Natural killer cell (primary cell): ENCODE measurements around the gene MAST4. TPM values are rescaled to one million over a fixed set of nuclear protein-coding genes. Genes with fewer than 3 reads are reported as not detected.

Experiments
- ATAC-seq, 3 donors: fragments of 150-1000 bp in 2 of 3; fragments of 200-7000 bp in 1 of 3; cut with Tn5 transposase; 1 replicate in 1 of 3; 2 replicates in 2 of 3; pipeline ENCODE4 v1.10.0; 2021; ENCODE audit warnings: mild to moderate bottlenecking in 2 of 3, moderate library complexity in 2 of 3
- DNase-seq, 2 donors: peaks; one replicate each; pipeline versions ENCODE4 v3.0.0 to v3.0.0-alpha.2; 2013 to 2021; ENCODE audit warnings: mixed read lengths in 1 of 2
- H3K27ac ChIP-seq: one replicate; pipeline ENCODE4 v1.5.1; 2013; ENCODE audit warnings: mild to moderate bottlenecking, low read length
- H3K27me3 ChIP-seq: one replicate; pipeline ENCODE4 v1.6.1; 2013; ENCODE audit warnings: low read length; ENCODE audit not compliant: control insufficient read depth, insufficient read depth
- H3K36me3 ChIP-seq: one replicate; pipeline ENCODE4 v1.6.1; 2013; ENCODE audit warnings: low read length; ENCODE audit not compliant: control insufficient read depth, insufficient read depth
- H3K4me1 ChIP-seq: one replicate; pipeline ENCODE4 v1.6.1; 2013; ENCODE audit warnings: low read length; ENCODE audit not compliant: control insufficient read depth, insufficient read depth
- H3K4me3 ChIP-seq: one replicate; pipeline ENCODE4 v1.5.1; 2013; ENCODE audit warnings: low read length
- H3K9me3 ChIP-seq: one replicate; pipeline ENCODE4 v1.6.1; 2013; ENCODE audit warnings: low read length; ENCODE audit not compliant: control insufficient read depth, insufficient read depth
- H3K27ac Mint-ChIP-seq, 2 donors: one replicate each; pipeline ENCODE4 v1.8.0; 2022; ENCODE audit warnings: mild to moderate bottlenecking in 2 of 2, mixed read lengths in 2 of 2, moderate library complexity in 1 of 2
- H3K27me3 Mint-ChIP-seq, 2 donors: one replicate each; pipeline ENCODE4 v1.8.0; 2022; ENCODE audit warnings: low read depth in 2 of 2, mixed read lengths in 2 of 2
- H3K36me3 Mint-ChIP-seq: one replicate; pipeline ENCODE4 v1.8.0; 2022; ENCODE audit warnings: mixed read lengths
- H3K4me1 Mint-ChIP-seq, 2 donors: one replicate each; pipeline ENCODE4 v1.8.0; 2022; ENCODE audit warnings: mixed read lengths in 2 of 2
- H3K4me3 Mint-ChIP-seq: one replicate; pipeline ENCODE4 v1.8.0; 2022; ENCODE audit warnings: mild to moderate bottlenecking, moderate library complexity, mixed read lengths
- H3K9me3 Mint-ChIP-seq, 2 donors: one replicate each; pipeline ENCODE4 v1.8.0; 2022; ENCODE audit warnings: mixed read lengths in 2 of 2
- WGBS: methylation state at CpG from one replicate; pipeline ENCODE4 v1.1.7; 2013; ENCODE audit warnings: missing lambda C conversion rate; ENCODE audit not compliant: insufficient coverage; 5-methylcytosine and 5-hydroxymethylcytosine counted together
- intact Hi-C: fragments of 100-400 bp; cut with micrococcal nuclease; formaldehyde crosslinking; loops from one replicate; pipeline ENCODE4 v1.14.2; 2022
- total RNA-seq, 4 donors: library from RNA; stranded (reverse); fragments of 120-200 nt in 1 of 4; gene quantifications; one replicate each; pipeline versions ENCODE4 v1.2.3 to v1.2.4, GENCODE V29; 2013 to 2022
- TF ChIP-seq, protein P1 (sequence below): fragments of 200-600 bp; IDR thresholded peaks from one replicate; pipeline ENCODE4 v1.8.0; 2022; ENCODE audit warnings: antibody characterized with exemption

MAST4 gene
- total RNA-seq, 3 donors from 2014 or later (not counting 1 experiment from before 2014, with no cell fraction given), result 6.5 to 14.1 (median 12.7) TPM

DNA sequence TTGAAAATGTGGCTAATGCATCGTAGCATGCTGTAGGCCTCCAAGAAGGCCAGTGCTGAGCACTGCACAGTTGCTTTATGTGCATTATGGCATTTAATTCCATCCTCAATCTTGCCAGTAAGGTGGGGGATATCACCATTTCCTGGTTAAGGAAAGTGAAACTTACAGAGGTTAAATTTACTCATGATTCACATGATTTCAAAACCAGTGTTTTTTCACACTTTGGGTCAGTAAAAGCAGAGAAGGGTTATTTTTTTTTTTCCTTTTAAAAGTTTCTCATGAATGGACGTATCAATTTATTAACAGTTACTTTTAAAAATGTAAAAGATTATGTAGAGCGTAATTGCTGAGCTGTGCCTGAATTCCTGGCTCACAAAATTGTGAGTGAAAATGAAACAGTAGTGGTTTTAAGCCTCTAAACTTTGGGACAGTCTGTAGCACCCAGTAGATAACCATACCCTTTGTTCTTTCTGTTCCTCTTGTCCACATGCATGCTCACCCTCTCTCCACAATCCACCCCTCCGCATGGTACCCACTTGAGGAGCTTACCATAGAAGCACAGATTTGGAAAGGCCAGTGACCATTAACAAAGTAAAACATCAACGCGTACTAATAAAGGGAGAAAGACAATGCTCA is 21.2 kb downstream of the MAST4 start:
- Histone ChIP-seq H3K4me1 (peaks cover 4% of the 10 kb centered on the region), H3K9me3 (no peaks in the 10 kb centered on the region), H3K4me3 (no peak overlapping the region), H3K27me3 (no peaks in the 10 kb centered on the region), H3K27ac (no peak overlapping the region), H3K36me3 (no peaks in the 10 kb centered on the region)
- no peak overlapping the region for H3K27ac Mint-ChIP-seq
- peaks cover 0 to 2% of the 10 kb centered on the region in 2 donors for H3K9me3 Mint-ChIP-seq
- no peak for DNase-seq
- H3K4me3 Mint-ChIP-seq, result no peak overlapping the region
- intact Hi-C loops, result no loop called here
- H3K36me3 Mint-ChIP-seq, result no peaks in the 10 kb centered on the region
- TF ChIP-seq, protein P1, sequence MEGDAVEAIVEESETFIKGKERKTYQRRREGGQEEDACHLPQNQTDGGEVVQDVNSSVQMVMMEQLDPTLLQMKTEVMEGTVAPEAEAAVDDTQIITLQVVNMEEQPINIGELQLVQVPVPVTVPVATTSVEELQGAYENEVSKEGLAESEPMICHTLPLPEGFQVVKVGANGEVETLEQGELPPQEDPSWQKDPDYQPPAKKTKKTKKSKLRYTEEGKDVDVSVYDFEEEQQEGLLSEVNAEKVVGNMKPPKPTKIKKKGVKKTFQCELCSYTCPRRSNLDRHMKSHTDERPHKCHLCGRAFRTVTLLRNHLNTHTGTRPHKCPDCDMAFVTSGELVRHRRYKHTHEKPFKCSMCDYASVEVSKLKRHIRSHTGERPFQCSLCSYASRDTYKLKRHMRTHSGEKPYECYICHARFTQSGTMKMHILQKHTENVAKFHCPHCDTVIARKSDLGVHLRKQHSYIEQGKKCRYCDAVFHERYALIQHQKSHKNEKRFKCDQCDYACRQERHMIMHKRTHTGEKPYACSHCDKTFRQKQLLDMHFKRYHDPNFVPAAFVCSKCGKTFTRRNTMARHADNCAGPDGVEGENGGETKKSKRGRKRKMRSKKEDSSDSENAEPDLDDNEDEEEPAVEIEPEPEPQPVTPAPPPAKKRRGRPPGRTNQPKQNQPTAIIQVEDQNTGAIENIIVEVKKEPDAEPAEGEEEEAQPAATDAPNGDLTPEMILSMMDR, result no peak
- peaks cover 8 to 12% of the 10 kb centered on the region in 2 donors for H3K4me1 Mint-ChIP-seq
- peaks cover 0 to 3% of the 10 kb centered on the region in 2 donors for H3K27me3 Mint-ChIP-seq
- ATAC-seq, result no peak
- 67% methylated on average over 5 of the region's 6 CpGs for WGBS

DNA sequence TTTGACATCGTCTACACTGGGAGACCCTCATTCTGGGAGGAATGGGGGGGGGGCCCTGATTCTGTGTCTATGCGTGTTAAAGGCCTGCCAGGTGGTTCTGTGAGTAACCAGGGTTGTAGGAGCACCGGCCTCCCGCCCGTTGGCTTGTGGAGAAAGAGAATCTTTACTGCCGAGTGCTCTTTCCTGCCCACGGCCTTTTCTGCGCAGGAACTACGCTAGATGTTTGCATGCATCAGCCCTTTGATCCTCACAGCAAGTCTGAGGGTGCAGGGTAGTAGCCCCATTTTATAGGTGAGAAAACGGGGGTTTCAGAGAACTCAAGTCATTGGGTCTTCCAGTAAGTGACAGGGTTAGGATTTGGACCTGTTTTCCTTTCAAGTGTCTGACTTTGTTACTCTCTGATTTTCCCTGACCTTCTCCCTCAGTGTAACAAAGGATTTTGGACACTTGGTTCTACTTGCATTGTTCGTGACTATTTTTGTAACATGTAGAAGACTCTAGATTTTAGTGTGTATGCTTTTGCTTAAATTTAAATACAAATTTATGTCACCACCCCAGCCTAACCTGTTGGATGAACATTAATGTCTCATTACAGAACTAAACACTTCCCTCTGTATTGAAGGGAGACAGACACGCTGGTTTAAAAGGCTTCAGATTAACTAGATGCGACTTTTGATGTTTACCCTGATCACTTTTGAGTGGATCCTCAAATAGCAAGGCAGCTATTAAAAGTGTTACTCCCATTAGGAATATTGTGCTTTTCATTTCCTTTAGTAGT is 22.0 kb downstream of the MAST4 start:
- Mint-ChIP-seq H3K36me3 (no peaks in the 10 kb centered on the region), H3K9me3 (peaks cover 0 to 2% of the 10 kb centered on the region in 2 donors), H3K27me3 (peaks cover 0 to 3% of the 10 kb centered on the region in 2 donors), H3K4me3 (no peak overlapping the region), H3K4me1 (peaks cover 8 to 12% of the 10 kb centered on the region in 2 donors), H3K27ac (no peak overlapping the region)
- intact Hi-C loops, result no loop called here
- Histone ChIP-seq H3K4me3 (no peak overlapping the region), H3K36me3 (no peaks in the 10 kb centered on the region), H3K27ac (no peak overlapping the region), H3K9me3 (no peaks in the 10 kb centered on the region), H3K27me3 (no peaks in the 10 kb centered on the region), H3K4me1 (peaks cover 4% of the 10 kb centered on the region)
- ATAC-seq (no peak), DNase-seq (no peak)
- TF ChIP-seq, protein P1, result no peak
- WGBS, result 83% methylated on average over 12 of the region's 13 CpGs

DNA sequence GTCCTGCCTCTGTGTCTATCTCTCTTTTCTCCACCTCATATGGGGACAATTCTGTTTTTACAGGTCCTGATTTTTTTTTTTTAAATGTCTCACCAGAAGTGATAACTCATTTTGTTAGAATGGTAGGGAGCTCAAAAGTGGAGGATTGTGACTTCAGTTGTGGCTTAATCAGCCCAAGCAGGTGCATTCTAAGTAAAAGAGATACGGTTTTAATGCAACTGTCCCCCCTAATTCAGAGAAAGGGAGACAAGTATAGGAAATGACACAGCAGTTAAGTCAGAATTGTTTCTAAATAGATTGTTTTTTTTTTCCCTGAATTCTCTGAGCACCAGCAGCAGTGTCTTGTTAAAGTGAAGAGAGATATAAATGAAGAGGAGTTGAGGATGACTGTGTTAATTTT is 24.5 kb downstream of the MAST4 start:
- H3K4me1 Mint-ChIP-seq, result peaks cover 8 to 12% of the 10 kb centered on the region in 2 donors

More for the DNA sequence above, 24.5 kb downstream of the MAST4 start:
- Histone ChIP-seq H3K9me3 (no peaks in the 10 kb centered on the region), H3K4me1 (peaks cover 4% of the 10 kb centered on the region), H3K27ac (no peak overlapping the region), H3K27me3 (no peaks in the 10 kb centered on the region), H3K36me3 (no peaks in the 10 kb centered on the region), H3K4me3 (no peak overlapping the region)
- Mint-ChIP-seq H3K27me3 (peaks cover 3 to 5% of the 10 kb centered on the region in 2 donors), H3K9me3 (peaks cover 0 to 3% of the 10 kb centered on the region in 2 donors), H3K4me3 (no peak overlapping the region), H3K27ac (no peak overlapping the region), H3K36me3 (no peaks in the 10 kb centered on the region)
- DNase-seq, result no peak
- intact Hi-C loops, result no loop called here
- ATAC-seq, result no peak
- TF ChIP-seq, protein P1, result no peak
- 17% methylated on average over 1 of the region's 1 CpG for WGBS
